ENCODE results near the gene GUCA2A. TPM values are rescaled to one million over a fixed set of nuclear protein-coding genes. Genes with fewer than 3 reads are reported as not detected.

The GUCA2A gene
- polyA plus RNA-seq, 3 donors: not detected

- Mint-ChIP-seq H3K9me3 (no peaks in the 10 kb centered on the region), H3K36me3 (no peaks in the 10 kb centered on the region), H3K27me3 (ENCODE audit: low read depth in 3 of 3) (peaks cover 7 to 20% (median 9%) of the 10 kb centered on the region in 3 donors), H3K4me1 (peaks cover 5% of the 10 kb centered on the region), H3K4me3 (peak overlapping the region in 1 of 2 donors; percentile 21), H3K27ac (no peak overlapping the region)
- no peak overlapping the region for H3K4me2 ChIP-seq (replicated peaks; ENCODE audit: extremely low read depth, low read length, poor library complexity, severe bottlenecking)
- WGBS (ENCODE audit: insufficient coverage): 52% methylated on average over 41 of the region's 41 CpGs
- H2AFZ ChIP-seq (ENCODE audit: insufficient read depth, low read depth, low read length, poor library complexity, severe bottlenecking): no peak overlapping the region
- TF ChIP-seq CTCF (IDR thresholded peaks at IDR 0.05): no peak
- peaks cover 6 to 7% of the 10 kb centered on the region in 2 donors for H3K4me1 ChIP-seq (ENCODE audit: control insufficient read depth in 1 of 2, insufficient read depth in 2 of 2, low read length in 2 of 2)
- no peaks in the 10 kb centered on the region for H3K79me2 ChIP-seq (ENCODE audit: insufficient read depth, low read length)
- no peaks in the 10 kb centered on the region for H3K36me3 ChIP-seq (replicated peaks in 1 of 2; ENCODE audit: control insufficient read depth in 1 of 2, insufficient read depth in 2 of 2, low read length in 2 of 2)
- intact Hi-C loops (cut with micrococcal nuclease): no loop called here
- DNase-seq: no peak
- no peaks in the 10 kb centered on the region for H3K27me3 ChIP-seq (ENCODE audit: control insufficient read depth in 2 of 2, insufficient read depth in 2 of 2, low read length in 2 of 2)
- H3K27ac ChIP-seq (ENCODE audit: low read depth in 1 of 2, low read length in 2 of 2): no peak overlapping the region
- no peaks in the 10 kb centered on the region for H3K9me3 ChIP-seq (replicated peaks in 1 of 2; ENCODE audit: control insufficient read depth in 1 of 2, insufficient read depth in 1 of 2, low read length in 2 of 2)
- no peak overlapping the region for H3K9ac ChIP-seq (ENCODE audit: insufficient read depth, low read length, poor library complexity, severe bottlenecking)
- no peaks in the 10 kb centered on the region for H4K20me1 ChIP-seq (ENCODE audit: insufficient read depth, low read length)
- no peak overlapping the region for H3K4me3 ChIP-seq (replicated peaks in 1 of 3; ENCODE audit: low read depth in 2 of 3, low read length in 3 of 3)
Observed at GRCh38 chr1:42145764-42146625, 18.6 kb downstream of the GUCA2A start.

GRCh38 chr1:42145389-42145716, 19.2 kb downstream of the GUCA2A start:
- Histone ChIP-seq H2AFZ (ENCODE audit: insufficient read depth, low read depth, low read length, poor library complexity, severe bottlenecking) (no peak overlapping the region), H3K27ac (ENCODE audit: low read depth in 1 of 2, low read length in 2 of 2) (no peak overlapping the region), H3K27me3 (ENCODE audit: control insufficient read depth in 2 of 2, insufficient read depth in 2 of 2, low read length in 2 of 2) (no peaks in the 10 kb centered on the region), H3K79me2 (ENCODE audit: insufficient read depth, low read length) (no peaks in the 10 kb centered on the region), H3K36me3 (replicated peaks in 1 of 2; ENCODE audit: control insufficient read depth in 1 of 2, insufficient read depth in 2 of 2, low read length in 2 of 2) (no peaks in the 10 kb centered on the region), H3K9me3 (replicated peaks in 1 of 2; ENCODE audit: control insufficient read depth in 1 of 2, insufficient read depth in 1 of 2, low read length in 2 of 2) (no peaks in the 10 kb centered on the region), H3K4me2 (replicated peaks; ENCODE audit: extremely low read depth, low read length, poor library complexity, severe bottlenecking) (no peak overlapping the region), H3K4me3 (replicated peaks in 1 of 3; ENCODE audit: low read depth in 2 of 3, low read length in 3 of 3) (no peak overlapping the region), H3K4me1 (ENCODE audit: control insufficient read depth in 1 of 2, insufficient read depth in 2 of 2, low read length in 2 of 2) (peaks cover 6 to 7% of the 10 kb centered on the region in 2 donors), H3K9ac (ENCODE audit: insufficient read depth, low read length, poor library complexity, severe bottlenecking) (no peak overlapping the region), H4K20me1 (ENCODE audit: insufficient read depth, low read length) (no peaks in the 10 kb centered on the region)
- intact Hi-C loops (cut with micrococcal nuclease): no loop called here
- TF ChIP-seq CTCF (IDR thresholded peaks at IDR 0.05): no peak
- H3K9me3 Mint-ChIP-seq: no peaks in the 10 kb centered on the region
- no peak for DNase-seq
- H3K27me3 Mint-ChIP-seq (ENCODE audit: low read depth in 3 of 3): peaks cover 7 to 20% (median 12%) of the 10 kb centered on the region in 3 donors
- peak overlapping the region in 1 of 2 donors; percentile 21 for H3K4me3 Mint-ChIP-seq
- peaks cover 5% of the 10 kb centered on the region for H3K4me1 Mint-ChIP-seq
- no peak overlapping the region for H3K27ac Mint-ChIP-seq
- WGBS (ENCODE audit: insufficient coverage): 11% methylated on average over 6 of the region's 8 CpGs
- H3K36me3 Mint-ChIP-seq: no peaks in the 10 kb centered on the region
